Measurements from ENCODE around the gene SERPINF2.
A peak's percentile ranks its signal among the peaks of the same experiment; 100 is the strongest.

The SERPINF2 gene

GRCh38 chr17:1714980-1715802 lies 27.5 kb upstream of the SERPINF2 start:
- Histone ChIP-seq H3K79me2 (ENCODE audit: insufficient read depth, low read length) (no peaks in the 10 kb centered on the region), H2AFZ (ENCODE audit: low read depth, low read length) (no peak overlapping the region), H3K4me2 (ENCODE audit: insufficient read depth, low read length) (peak overlapping the region; percentile 96), H3K9me3 (ENCODE audit: insufficient read depth, low read length, severe bottlenecking) (no peaks in the 10 kb centered on the region), H3K36me3 (ENCODE audit: insufficient read depth, low read length) (no peaks in the 10 kb centered on the region), H3K9ac (ENCODE audit: low read depth, low read length) (peak overlapping the region; percentile 44; the same call in 1 of the 2 replicates), H3K4me1 (ENCODE audit: insufficient read depth, low read length) (peaks cover 21% of the 10 kb centered on the region), H3K27me3 (ENCODE audit: insufficient read depth, low read length, poor library complexity) (no peaks in the 10 kb centered on the region), H3K27ac (ENCODE audit: low read length) (no peak overlapping the region), H4K20me1 (ENCODE audit: insufficient read depth, low read length) (0 out of 2 replicates have a peak, but pooled peaks cover 4% of the 10 kb centered on the region), H3K4me3 (ENCODE audit: low read depth in 1 of 2, low read length in 2 of 2) (peak overlapping the region; percentile 61 to 94; a peak in 3 of 4 replicates)
- no peak for ATAC-seq (ENCODE audit: insufficient read depth, low read depth)
- TF ChIP-seq CTCF (IDR thresholded peaks at IDR 0.05; ENCODE audit: borderline replicate concordance, extremely low read depth, low read length, poor library complexity, severe bottlenecking) = no peak
- no peak for TF ChIP-seq EZH2 (IDR thresholded peaks at IDR 0.05; ENCODE audit: borderline replicate concordance, low read depth, low read length, severe bottlenecking)
- peak; percentile 20 for DNase-seq

- Histone ChIP-seq H4K20me1 (ENCODE audit: insufficient read depth, low read length) (0 out of 2 replicates have a peak, but pooled peaks cover 4% of the 10 kb centered on the region), H3K27me3 (ENCODE audit: insufficient read depth, low read length, poor library complexity) (no peaks in the 10 kb centered on the region), H3K4me3 (ENCODE audit: low read depth in 1 of 2, low read length in 2 of 2) (peak overlapping the region; percentile 61 to 94), H3K9ac (ENCODE audit: low read depth, low read length) (peak overlapping the region; percentile 44), H3K9me3 (ENCODE audit: insufficient read depth, low read length, severe bottlenecking) (no peaks in the 10 kb centered on the region), H3K36me3 (ENCODE audit: insufficient read depth, low read length) (no peaks in the 10 kb centered on the region), H3K4me1 (ENCODE audit: insufficient read depth, low read length) (peaks cover 23% of the 10 kb centered on the region), H3K79me2 (ENCODE audit: insufficient read depth, low read length) (no peaks in the 10 kb centered on the region), H2AFZ (ENCODE audit: low read depth, low read length) (peak overlapping the region; percentile 73; the same call in 1 of the 2 replicates), H3K27ac (ENCODE audit: low read length) (no peak overlapping the region), H3K4me2 (ENCODE audit: insufficient read depth, low read length) (peak overlapping the region; percentile 96)
- DNase-seq (no peak), ATAC-seq (ENCODE audit: insufficient read depth, low read depth) (no peak)
- TF ChIP-seq CTCF (IDR thresholded peaks at IDR 0.05; ENCODE audit: borderline replicate concordance, extremely low read depth, low read length, poor library complexity, severe bottlenecking) = no peak
- TF ChIP-seq EZH2 (IDR thresholded peaks at IDR 0.05; ENCODE audit: borderline replicate concordance, low read depth, low read length, severe bottlenecking) = no peak
Measured at GRCh38 chr17:1715803-1716075, 26.9 kb upstream of the SERPINF2 start.

GRCh38 chr17:1716076-1716911 lies 26.4 kb upstream of the SERPINF2 start:
- peak; percentile 87 for ATAC-seq (ENCODE audit: insufficient read depth, low read depth)

More at GRCh38 chr17:1716076-1716911, 26.4 kb upstream of the SERPINF2 start:
- Histone ChIP-seq H4K20me1 (ENCODE audit: insufficient read depth, low read length) (0 out of 2 replicates have a peak, but pooled peaks cover 4% of the 10 kb centered on the region), H3K9me3 (ENCODE audit: insufficient read depth, low read length, severe bottlenecking) (no peaks in the 10 kb centered on the region), H3K79me2 (ENCODE audit: insufficient read depth, low read length) (no peaks in the 10 kb centered on the region), H3K4me2 (ENCODE audit: insufficient read depth, low read length) (peak overlapping the region; percentile 96), H3K4me3 (ENCODE audit: low read depth in 1 of 2, low read length in 2 of 2) (peak overlapping the region; percentile 61 to 94), H3K9ac (ENCODE audit: low read depth, low read length) (peak overlapping the region; percentile 88), H2AFZ (ENCODE audit: low read depth, low read length) (peak overlapping the region; percentile 74), H3K4me1 (ENCODE audit: insufficient read depth, low read length) (peaks cover 23% of the 10 kb centered on the region), H3K36me3 (ENCODE audit: insufficient read depth, low read length) (no peaks in the 10 kb centered on the region), H3K27me3 (ENCODE audit: insufficient read depth, low read length, poor library complexity) (no peaks in the 10 kb centered on the region), H3K27ac (ENCODE audit: low read length) (peak overlapping the region; percentile 95)
- TF ChIP-seq EZH2 (IDR thresholded peaks at IDR 0.05; ENCODE audit: borderline replicate concordance, low read depth, low read length, severe bottlenecking) (no peak), CTCF (IDR thresholded peaks at IDR 0.05; ENCODE audit: borderline replicate concordance, extremely low read depth, low read length, poor library complexity, severe bottlenecking) (peak; percentile 32)
- DNase-seq = peak; percentile 100

Measured in DND-41 (cell line).